T follicular helper cell (primary cell): ENCODE measurements around the gene KLHL5.
"Not testable (repeated sequence)": the region's sequence is repeated elsewhere in the genome, so short reads cannot be mapped to it uniquely, and the experiment has no call there.

Source experiments
- DNase-seq: peaks from one replicate; pipeline ENCODE4 v3.0.0-alpha.2; 2020; ENCODE audit warnings: low read depth

The KLHL5 gene

GRCh38 chr4:39103291-39103690, 41.3 kb downstream of the KLHL5 start:
- no peak for DNase-seq

GRCh38 chr4:39104255-39104654, 42.2 kb downstream of the KLHL5 start:
- DNase-seq, result no peak

DNA sequence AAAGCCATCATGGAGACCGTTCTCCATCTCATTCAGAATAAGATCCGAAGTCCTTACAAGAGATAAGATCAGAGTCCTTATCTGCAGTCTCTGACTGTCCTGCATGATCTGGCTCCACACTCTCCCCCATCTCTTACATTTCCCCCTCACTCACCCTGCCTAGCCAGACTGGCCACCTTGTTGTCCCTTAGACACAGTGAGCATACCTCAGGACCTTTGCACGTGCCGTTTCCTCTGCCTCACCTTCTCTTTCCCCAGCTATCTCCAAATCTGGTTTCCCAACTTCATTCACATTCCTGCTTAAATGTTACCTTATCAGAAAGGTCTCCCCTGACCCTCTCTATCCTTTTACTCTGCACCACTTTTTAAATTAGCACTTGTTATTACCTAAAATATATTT, 44.0 kb downstream of the KLHL5 start:
- DNase-seq, result no peak

DNA sequence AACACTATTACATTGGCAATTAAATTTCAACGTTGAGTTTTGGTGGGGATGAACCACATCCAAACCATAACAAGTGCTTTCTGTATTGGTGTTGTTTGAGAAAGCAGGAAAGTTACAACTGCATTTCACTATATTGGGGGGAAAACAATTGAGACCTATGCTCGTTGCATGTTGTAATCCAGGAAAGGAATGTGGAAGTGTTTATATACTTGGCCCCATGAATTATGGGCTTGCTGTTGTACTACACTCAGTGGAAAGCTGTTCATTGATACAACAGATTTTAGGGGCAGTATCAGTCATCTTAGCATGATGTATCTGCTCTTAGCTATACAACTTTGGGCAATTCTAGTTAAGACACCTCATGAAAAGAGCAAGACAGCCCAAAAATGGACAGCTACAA, 52.4 kb downstream of the KLHL5 start:
- DNase-seq, result no peak

GRCh38 chr4:39118034-39118658, 56.1 kb downstream of the KLHL5 start:
- no peak for DNase-seq

DNA sequence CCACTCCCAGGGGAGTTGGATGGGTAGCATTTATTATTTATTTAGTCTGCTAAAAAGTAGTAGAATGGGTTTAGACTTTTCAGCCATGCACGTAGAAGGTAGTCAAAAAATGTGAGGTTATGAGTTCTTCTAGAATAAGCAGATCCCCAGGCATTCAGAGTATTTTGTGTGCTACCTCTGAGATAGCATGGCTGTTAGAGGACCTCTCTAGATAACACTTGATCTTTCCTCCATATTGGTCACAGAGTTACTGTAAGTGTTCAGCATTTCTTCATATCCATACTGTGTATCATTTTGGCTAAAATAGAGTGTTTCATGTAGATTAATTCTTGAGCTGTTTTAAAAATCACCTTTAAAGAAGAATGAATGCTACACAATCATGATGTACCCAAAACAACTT, 58.4 kb downstream of the KLHL5 start:
- DNase-seq, result no peak

GRCh38 chr4:39124885-39125599, 63.0 kb downstream of the KLHL5 start:
- DNase-seq, result no peak

DNA sequence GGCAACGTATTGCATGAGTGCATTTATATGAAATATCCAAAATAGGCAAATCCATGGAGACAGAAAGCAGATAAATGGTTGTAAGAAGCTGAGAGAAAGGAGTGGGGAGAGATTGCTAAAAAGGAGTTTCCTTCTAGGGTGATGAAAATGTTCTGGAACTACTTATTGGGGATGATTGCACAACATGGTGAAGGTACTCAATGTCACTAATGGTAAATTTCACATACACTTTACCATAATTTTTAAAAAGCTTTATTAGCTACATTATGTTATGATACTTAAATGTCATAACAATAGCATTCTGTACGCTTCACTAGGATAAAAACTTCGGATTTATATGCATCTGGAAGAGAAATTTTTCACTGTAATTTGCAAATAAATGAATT, 63.6 kb downstream of the KLHL5 start:
- no peak for DNase-seq

DNA sequence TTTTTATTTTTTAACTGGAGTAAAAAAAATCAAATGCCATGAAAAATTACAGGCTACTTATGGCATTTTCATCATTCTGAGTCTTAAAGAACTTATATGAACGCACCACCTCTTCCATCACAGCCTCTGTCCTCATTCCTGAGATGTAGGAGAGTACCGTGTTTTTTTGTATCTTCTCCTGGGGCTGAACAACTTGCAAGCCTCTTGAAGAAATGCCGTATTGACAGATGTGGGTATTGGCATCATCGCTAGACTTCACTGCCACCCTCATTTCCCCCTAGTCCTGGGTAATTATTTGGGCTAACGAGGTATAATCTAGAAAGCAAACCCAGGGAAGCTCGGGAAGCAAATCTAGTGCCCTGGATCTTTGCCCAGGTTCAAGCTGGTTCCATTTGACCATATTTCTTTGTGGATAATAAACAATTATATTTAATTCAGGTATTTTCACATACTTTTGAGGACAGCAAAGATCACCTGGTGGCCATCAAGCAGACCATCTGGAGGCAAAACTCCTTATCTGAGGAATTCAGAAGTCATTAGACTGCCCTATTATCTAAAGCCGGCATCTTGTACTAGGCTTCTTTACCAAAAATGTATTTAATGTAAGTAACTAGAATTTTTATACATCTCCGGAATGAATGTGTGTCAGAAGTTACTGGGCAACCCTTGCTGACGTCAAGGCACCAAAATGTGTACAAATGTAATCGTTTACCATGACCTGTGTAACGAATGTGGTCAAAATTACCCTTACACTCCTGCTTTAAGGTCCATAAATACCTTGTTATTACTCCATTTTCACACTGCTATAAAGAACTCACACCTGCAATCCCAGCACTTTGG, 64.4 kb downstream of the KLHL5 start:
- DNase-seq, result no peak

DNA sequence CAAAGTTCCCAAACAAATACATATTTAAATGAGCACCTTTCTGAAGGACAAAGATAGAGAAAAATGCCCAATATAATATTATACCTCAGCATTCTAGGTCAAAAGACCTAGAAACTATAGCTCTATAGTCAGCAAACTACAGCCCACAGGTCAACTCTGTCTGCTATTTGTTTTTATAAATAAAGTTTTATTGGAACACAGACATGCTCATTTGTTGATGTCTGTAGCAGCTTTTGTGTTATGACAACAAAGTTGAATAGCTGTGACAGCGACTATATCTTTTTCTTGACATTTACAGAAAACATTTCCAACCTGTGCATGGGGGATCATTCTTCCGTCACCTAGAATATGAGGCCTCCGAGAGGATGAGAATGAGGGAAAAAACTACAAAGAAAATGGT, 71.6 kb downstream of the KLHL5 start:
- no peak for DNase-seq

DNA sequence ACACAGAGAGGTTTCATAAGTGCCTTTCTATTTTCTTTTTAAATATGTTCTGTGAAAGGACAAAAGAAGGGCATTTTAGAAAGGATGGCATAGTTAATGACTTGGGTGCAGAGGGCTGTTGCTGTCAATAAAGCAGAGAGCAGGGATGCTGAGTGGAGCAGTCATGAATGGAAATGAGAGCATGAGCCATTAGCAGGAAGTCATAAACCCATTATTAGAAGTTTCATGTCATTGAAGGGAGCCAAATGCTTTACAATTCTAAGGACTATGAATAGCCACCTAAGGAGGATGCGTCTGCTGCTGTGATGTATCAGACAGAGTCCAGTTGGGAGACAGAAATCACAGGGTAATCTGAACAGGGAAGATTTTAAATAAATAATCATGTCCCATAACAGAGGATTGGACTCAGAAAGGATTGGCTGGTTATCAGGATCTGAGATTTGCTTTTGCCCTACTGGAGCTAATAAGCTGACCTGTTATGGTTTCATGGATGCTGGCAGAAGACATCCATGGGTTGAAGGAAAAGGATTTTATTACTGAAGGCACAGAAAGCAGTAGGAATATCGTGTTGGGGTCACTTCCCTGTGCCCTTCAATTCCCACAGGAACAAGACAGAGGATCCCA, 72.8 kb downstream of the KLHL5 start:
- no peak for DNase-seq

- not testable (repeated sequence) for DNase-seq
Observed at GRCh38 chr4:39138227-39138626, 76.2 kb downstream of the KLHL5 start.

DNA sequence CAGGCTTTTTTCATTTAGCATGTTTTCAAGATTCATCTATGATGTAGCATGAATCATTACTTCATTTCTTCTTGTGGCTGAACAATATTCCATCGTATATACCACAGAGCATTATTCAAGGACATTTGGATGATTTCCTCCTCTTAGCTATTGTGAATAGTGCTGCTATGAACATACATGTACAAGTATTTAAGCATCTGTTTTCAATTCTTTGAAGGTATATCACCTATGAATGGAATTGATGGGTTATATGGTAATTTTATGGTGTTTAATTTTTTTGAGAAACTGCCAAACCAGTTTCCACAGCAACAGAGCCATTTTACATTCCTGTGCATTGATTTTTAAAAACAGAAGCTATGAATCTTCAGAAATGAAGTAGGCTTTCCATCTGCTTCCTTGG, 84.2 kb downstream of the KLHL5 start:
- no peak for DNase-seq

GRCh38 chr4:39154009-39154408, 92.0 kb downstream of the KLHL5 start:
- no peak for DNase-seq

GRCh38 chr4:39157520-39157919, 95.5 kb downstream of the KLHL5 start:
- no peak for DNase-seq

DNA sequence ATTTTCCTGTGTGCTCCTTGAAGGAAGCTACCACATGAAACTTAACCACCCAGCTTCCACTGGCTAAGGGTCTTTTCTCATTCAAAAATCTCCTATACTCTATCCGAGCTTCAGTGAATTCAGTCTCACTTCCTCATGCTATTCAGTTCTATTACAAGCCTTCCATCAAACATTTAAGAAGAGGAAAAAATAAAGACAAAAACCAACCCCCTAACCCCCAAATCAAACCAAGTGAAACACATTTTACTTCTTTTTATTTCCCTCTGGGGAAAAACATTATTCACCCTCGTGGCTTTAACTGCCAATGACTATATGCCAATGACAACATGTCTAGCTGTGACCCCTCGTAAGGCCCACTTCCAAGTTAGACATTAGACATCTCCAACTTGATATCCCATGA, 104.1 kb downstream of the KLHL5 start:
- no peak for DNase-seq

- no peak for DNase-seq
Observed at GRCh38 chr4:39166669-39167068, 104.6 kb downstream of the KLHL5 start.

- DNase-seq, result no peak
Observed at GRCh38 chr4:39169426-39169825, 107.4 kb downstream of the KLHL5 start.

DNA sequence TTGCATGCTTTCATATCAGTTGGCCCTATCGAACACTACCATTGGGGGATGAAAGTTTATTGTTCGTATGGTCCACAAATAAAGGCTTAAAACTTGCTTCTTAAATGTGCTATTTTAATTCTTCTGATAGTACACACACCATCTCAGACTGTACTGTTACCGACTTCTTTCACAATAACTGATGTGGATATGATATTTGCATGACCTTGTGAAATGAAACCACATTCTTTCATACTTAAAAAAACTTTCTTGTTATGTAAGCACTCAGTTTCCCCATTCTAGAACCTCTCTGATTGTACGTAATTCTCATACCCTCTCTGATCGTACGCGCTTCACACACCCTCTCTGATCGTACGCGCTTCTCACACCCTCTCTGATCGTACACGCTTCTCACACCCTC, 108.3 kb downstream of the KLHL5 start:
- no peak for DNase-seq
